Chondrocyte (in vitro differentiated cells): ENCODE data around the gene CTNND2. TPM values are rescaled to one million over a fixed set of nuclear protein-coding genes. Genes with fewer than 3 reads are reported as not detected.

Experiments used
- DNase-seq: peaks from one replicate; pipeline ENCODE4 v3.0.0; 2021; ENCODE audit warnings: mixed read lengths, low spot score
- H3K27ac Mint-ChIP-seq: one replicate; pipeline ENCODE4 v1.8.0; 2021; ENCODE audit warnings: mild to moderate bottlenecking, moderate library complexity, mixed read lengths; ENCODE audit not compliant: unreplicated experiment
- H3K27me3 Mint-ChIP-seq: 2 replicates; pipeline ENCODE4 v1.8.0; 2021; ENCODE audit warnings: low read depth, mixed read lengths
- H3K36me3 Mint-ChIP-seq: 2 replicates; pipeline ENCODE4 v1.8.0; 2021; ENCODE audit warnings: low read depth, mixed read lengths
- H3K4me1 Mint-ChIP-seq: 2 replicates; pipeline ENCODE4 v1.8.0; 2021; ENCODE audit warnings: low read depth, mild to moderate bottlenecking, mixed read lengths
- H3K4me3 Mint-ChIP-seq: one replicate; pipeline ENCODE4 v1.8.0; 2021; ENCODE audit warnings: mild to moderate bottlenecking, moderate library complexity, mixed read lengths; ENCODE audit not compliant: unreplicated experiment
- H3K9me3 Mint-ChIP-seq: 2 replicates; pipeline ENCODE4 v1.8.0; 2021; ENCODE audit warnings: low read depth, mixed read lengths
- total RNA-seq: library from RNA; stranded (reverse); gene quantifications from 3 replicates; pipeline ENCODE4 v1.2.1, GENCODE V29; 2021
- TF ChIP-seq, protein P1 (sequence below): fragments of 200-600 bp; sonication (generic); IDR thresholded peaks from 2 replicates; pipeline ENCODE4 v1.5.0; 2021; ENCODE audit warnings: antibody characterized with exemption, mild to moderate bottlenecking, moderate library complexity

The CTNND2 gene
- total RNA-seq, 1 donor from 2014 or later: 2.1 TPM

GRCh38 chr5:11293523-11293922 lies 610.7 kb downstream of the CTNND2 start:
- Mint-ChIP-seq H3K9me3 (peaks cover 4% of the 10 kb centered on the region), H3K27ac (no peak overlapping the region), H3K4me3 (no peak overlapping the region), H3K27me3 (peaks cover 11% of the 10 kb centered on the region), H3K36me3 (no peaks in the 10 kb centered on the region), H3K4me1 (no peaks in the 10 kb centered on the region)
- TF ChIP-seq, protein P1, sequence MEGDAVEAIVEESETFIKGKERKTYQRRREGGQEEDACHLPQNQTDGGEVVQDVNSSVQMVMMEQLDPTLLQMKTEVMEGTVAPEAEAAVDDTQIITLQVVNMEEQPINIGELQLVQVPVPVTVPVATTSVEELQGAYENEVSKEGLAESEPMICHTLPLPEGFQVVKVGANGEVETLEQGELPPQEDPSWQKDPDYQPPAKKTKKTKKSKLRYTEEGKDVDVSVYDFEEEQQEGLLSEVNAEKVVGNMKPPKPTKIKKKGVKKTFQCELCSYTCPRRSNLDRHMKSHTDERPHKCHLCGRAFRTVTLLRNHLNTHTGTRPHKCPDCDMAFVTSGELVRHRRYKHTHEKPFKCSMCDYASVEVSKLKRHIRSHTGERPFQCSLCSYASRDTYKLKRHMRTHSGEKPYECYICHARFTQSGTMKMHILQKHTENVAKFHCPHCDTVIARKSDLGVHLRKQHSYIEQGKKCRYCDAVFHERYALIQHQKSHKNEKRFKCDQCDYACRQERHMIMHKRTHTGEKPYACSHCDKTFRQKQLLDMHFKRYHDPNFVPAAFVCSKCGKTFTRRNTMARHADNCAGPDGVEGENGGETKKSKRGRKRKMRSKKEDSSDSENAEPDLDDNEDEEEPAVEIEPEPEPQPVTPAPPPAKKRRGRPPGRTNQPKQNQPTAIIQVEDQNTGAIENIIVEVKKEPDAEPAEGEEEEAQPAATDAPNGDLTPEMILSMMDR: no peak
- DNase-seq: no peak

- H3K27me3 Mint-ChIP-seq: peaks cover 11% of the 10 kb centered on the region
- no peak overlapping the region for H3K27ac Mint-ChIP-seq
- H3K4me3 Mint-ChIP-seq: no peak overlapping the region
- TF ChIP-seq, protein P1: no peak
- no peaks in the 10 kb centered on the region for H3K4me1 Mint-ChIP-seq
- peaks cover 4% of the 10 kb centered on the region for H3K9me3 Mint-ChIP-seq
- DNase-seq: no peak
- no peaks in the 10 kb centered on the region for H3K36me3 Mint-ChIP-seq
Observed at GRCh38 chr5:11292648-11293356, 611.4 kb downstream of the CTNND2 start.

GRCh38 chr5:11289733-11290132 lies 614.5 kb downstream of the CTNND2 start:
- Mint-ChIP-seq H3K4me3 (no peak overlapping the region), H3K9me3 (peaks cover 6% of the 10 kb centered on the region), H3K36me3 (no peaks in the 10 kb centered on the region), H3K4me1 (no peaks in the 10 kb centered on the region), H3K27ac (no peak overlapping the region), H3K27me3 (peaks cover 15% of the 10 kb centered on the region)
- TF ChIP-seq, protein P1: no peak
- DNase-seq: no peak

GRCh38 chr5:11289208-11289607 lies 615.0 kb downstream of the CTNND2 start:
- Mint-ChIP-seq H3K4me1 (no peaks in the 10 kb centered on the region), H3K4me3 (no peak overlapping the region), H3K27me3 (peaks cover 15% of the 10 kb centered on the region), H3K36me3 (no peaks in the 10 kb centered on the region), H3K9me3 (peaks cover 6% of the 10 kb centered on the region), H3K27ac (no peak overlapping the region)
- TF ChIP-seq, protein P1: no peak
- no peak for DNase-seq

DNA sequence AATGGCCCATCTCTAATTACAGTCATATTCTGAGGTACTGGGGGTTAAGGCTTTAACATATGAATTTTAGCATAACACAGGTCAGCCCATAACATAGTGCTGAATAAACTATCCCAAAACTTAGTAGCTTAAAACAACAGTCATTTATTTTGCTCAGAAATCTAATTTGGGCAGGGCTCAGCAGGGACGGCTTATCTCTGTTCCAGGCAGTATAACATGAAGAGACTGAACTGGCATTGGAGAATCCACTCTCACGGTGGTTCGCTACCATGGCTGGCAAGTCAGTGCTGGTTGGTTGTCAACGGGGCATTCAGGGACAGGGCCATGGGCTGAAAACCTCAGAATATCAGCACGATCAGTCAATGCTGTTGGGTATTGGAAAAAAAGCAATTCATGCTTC lies 622.4 kb downstream of the CTNND2 start:
- H3K4me1 Mint-ChIP-seq: no peaks in the 10 kb centered on the region
- peaks cover 15% of the 10 kb centered on the region for H3K9me3 Mint-ChIP-seq
- no peak overlapping the region for H3K4me3 Mint-ChIP-seq
- peaks cover 2% of the 10 kb centered on the region for H3K36me3 Mint-ChIP-seq
- no peak for DNase-seq
- H3K27me3 Mint-ChIP-seq: peaks cover 7% of the 10 kb centered on the region
- TF ChIP-seq, protein P1: no peak
- no peak overlapping the region for H3K27ac Mint-ChIP-seq
